ENCODE results near the gene HJV. TPM values are rescaled to one million over a fixed set of nuclear protein-coding genes. Genes with fewer than 3 reads are reported as not detected.

HJV gene
- total RNA-seq, 1 donor from 2014 or later = not detected

DNA sequence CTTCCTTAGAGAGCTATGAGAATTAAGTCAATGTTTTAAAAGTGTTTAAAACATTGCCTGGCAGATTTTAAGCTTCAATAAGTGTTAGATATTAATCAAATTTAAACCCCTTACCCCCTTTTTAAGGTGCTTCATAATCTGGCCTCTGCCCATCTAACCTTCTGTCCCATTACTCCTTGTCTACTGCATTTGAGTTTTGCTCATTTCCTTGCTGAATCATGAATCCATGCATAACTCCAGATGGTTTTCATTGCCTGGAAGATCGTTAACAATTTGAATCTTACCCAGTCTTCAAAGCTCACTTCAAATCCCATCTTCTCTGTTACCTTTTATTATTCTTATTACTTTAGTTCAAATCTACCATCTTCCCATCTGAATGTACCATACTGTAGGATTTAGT, 4.6 kb downstream of the HJV start:
- Mint-ChIP-seq H3K27ac (ENCODE audit: unreplicated experiment) (no peak overlapping the region), H3K9me3 (ENCODE audit: unreplicated experiment) (no peaks in the 10 kb centered on the region), H3K36me3 (ENCODE audit: unreplicated experiment) (no peaks in the 10 kb centered on the region), H3K4me1 (ENCODE audit: unreplicated experiment) (peaks cover 13% of the 10 kb centered on the region), H3K27me3 (ENCODE audit: unreplicated experiment) (peaks cover 52% of the 10 kb centered on the region), H3K4me3 (ENCODE audit: unreplicated experiment) (no peak overlapping the region)
- no peak for DNase-seq (ENCODE audit: extremely low spot score, unreplicated experiment)
- TF ChIP-seq, protein P1, sequence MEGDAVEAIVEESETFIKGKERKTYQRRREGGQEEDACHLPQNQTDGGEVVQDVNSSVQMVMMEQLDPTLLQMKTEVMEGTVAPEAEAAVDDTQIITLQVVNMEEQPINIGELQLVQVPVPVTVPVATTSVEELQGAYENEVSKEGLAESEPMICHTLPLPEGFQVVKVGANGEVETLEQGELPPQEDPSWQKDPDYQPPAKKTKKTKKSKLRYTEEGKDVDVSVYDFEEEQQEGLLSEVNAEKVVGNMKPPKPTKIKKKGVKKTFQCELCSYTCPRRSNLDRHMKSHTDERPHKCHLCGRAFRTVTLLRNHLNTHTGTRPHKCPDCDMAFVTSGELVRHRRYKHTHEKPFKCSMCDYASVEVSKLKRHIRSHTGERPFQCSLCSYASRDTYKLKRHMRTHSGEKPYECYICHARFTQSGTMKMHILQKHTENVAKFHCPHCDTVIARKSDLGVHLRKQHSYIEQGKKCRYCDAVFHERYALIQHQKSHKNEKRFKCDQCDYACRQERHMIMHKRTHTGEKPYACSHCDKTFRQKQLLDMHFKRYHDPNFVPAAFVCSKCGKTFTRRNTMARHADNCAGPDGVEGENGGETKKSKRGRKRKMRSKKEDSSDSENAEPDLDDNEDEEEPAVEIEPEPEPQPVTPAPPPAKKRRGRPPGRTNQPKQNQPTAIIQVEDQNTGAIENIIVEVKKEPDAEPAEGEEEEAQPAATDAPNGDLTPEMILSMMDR (IDR thresholded peaks at IDR 0.05) = no peak

DNA sequence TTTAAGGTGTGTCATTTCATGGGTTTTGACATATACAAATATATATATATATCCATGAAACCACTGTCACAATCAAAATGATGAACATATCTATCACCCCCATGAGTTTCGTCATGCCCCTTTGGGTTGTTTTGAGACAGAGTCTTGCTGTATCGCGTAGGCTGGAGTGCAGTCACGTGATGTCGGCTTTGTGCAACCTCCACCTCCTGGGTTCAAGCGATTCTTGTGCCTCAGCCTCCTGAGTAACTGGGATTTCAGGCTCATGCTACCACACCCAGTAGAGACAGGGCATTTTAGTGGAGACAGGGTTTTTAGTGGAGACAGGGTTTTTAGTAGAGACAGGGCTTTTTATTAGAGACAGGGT, 8.0 kb downstream of the HJV start:
- H3K27ac Mint-ChIP-seq (ENCODE audit: unreplicated experiment) = peak overlapping the region; percentile 8
- H3K27me3 Mint-ChIP-seq (ENCODE audit: unreplicated experiment) = peaks cover 23% of the 10 kb centered on the region
- H3K4me1 Mint-ChIP-seq (ENCODE audit: unreplicated experiment) = peaks cover 5% of the 10 kb centered on the region
- H3K9me3 Mint-ChIP-seq (ENCODE audit: unreplicated experiment) = no peaks in the 10 kb centered on the region
- TF ChIP-seq, protein P1 (IDR thresholded peaks at IDR 0.05) = no peak
- H3K4me3 Mint-ChIP-seq (ENCODE audit: unreplicated experiment) = no peak overlapping the region
- no peaks in the 10 kb centered on the region for H3K36me3 Mint-ChIP-seq (ENCODE audit: unreplicated experiment)
- DNase-seq (ENCODE audit: extremely low spot score, unreplicated experiment) = no peak

DNA sequence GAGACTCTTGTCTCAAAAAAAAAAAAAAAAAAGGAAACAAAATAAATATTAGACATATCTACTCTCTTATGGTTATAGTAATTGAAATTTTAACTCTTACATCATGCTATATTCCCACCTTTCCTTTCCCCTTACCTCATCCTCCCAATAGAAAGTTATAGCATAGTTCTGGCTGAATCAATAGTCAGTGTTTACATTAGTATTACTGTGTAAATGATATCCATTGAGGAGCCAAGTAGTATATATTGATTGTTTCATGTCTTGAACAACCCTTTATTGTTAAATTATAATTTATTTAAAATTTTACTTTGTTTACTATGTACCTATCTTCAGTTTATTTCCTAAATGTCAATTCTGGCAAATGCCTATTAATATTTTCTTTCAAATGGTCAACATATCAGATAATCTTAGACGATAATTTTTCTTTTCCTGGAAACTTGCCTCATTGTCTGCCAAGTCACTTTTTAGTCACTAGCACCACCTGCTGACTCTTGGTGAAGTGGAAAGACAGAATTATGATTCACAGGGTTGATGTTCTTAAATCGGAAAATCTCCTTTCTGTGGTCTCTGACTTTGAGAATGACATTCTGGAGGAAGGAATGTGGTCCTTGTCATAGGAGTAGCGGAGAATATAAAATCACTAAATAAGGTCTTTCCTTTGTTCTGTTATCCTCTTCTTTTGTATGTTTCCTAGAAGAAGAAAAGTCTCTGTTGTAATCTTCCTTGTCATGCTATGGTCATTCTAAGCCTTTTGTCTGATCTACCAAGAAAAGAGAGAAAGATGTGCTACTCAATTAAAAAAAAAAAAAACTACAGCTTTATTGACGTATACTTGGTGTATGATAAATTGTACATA, 8.6 kb downstream of the HJV start:
- H3K4me3 Mint-ChIP-seq (ENCODE audit: unreplicated experiment) = no peak overlapping the region

DNA sequence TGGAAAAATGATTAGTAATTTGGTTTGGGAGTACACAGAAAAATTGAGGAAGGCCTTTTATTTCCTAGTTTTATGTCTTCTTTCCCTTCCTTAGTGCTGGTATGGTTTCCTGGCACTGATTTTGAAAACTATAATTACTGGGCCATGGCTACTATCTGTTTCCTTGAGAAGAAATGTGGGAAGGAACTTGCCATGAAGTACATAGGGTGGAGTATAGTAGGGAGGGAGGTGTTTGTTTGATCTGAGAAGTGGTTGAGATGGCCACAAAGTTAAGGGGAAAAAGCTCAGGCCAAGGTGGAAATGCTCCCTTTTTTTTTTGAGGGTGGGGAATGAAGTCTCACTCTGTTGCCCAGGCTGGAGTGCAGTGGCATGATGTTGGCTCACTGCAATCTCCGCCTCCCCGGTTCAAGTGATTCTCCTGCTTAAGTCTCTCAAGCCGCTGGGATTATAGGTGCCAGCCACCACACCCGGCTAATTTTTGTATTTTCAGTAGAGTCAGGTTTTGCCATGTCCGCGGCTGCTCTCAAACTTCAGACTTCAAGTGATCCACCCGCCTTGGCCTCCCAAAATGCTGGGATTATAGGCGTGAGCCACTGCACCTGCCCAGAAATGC, 11.3 kb downstream of the HJV start:
- H3K27ac Mint-ChIP-seq (ENCODE audit: unreplicated experiment) = no peak overlapping the region
- H3K4me3 Mint-ChIP-seq (ENCODE audit: unreplicated experiment) = no peak overlapping the region
- peaks cover 10% of the 10 kb centered on the region for H3K4me1 Mint-ChIP-seq (ENCODE audit: unreplicated experiment)
- H3K9me3 Mint-ChIP-seq (ENCODE audit: unreplicated experiment) = no peaks in the 10 kb centered on the region
- TF ChIP-seq, protein P1 (IDR thresholded peaks at IDR 0.05) = no peak
- DNase-seq (ENCODE audit: extremely low spot score, unreplicated experiment) = no peak
- no peaks in the 10 kb centered on the region for H3K36me3 Mint-ChIP-seq (ENCODE audit: unreplicated experiment)
- H3K27me3 Mint-ChIP-seq (ENCODE audit: unreplicated experiment) = no peaks in the 10 kb centered on the region

More for the DNA sequence above, 8.6 kb downstream of the HJV start:
- Mint-ChIP-seq H3K36me3 (ENCODE audit: unreplicated experiment) (no peaks in the 10 kb centered on the region), H3K27me3 (ENCODE audit: unreplicated experiment) (peaks cover 17% of the 10 kb centered on the region), H3K4me1 (ENCODE audit: unreplicated experiment) (peaks cover 5% of the 10 kb centered on the region), H3K27ac (ENCODE audit: unreplicated experiment) (peak overlapping the region; percentile 8), H3K9me3 (ENCODE audit: unreplicated experiment) (no peaks in the 10 kb centered on the region)
- DNase-seq (ENCODE audit: extremely low spot score, unreplicated experiment) = no peak
- TF ChIP-seq, protein P1 (IDR thresholded peaks at IDR 0.05) = peak; percentile 87

GRCh38 chr1:146007489-146008133, 13.9 kb downstream of the HJV start:
- TF ChIP-seq, protein P1 (IDR thresholded peaks at IDR 0.05) = no peak
- no peaks in the 10 kb centered on the region for H3K27me3 Mint-ChIP-seq (ENCODE audit: unreplicated experiment)
- H3K4me3 Mint-ChIP-seq (ENCODE audit: unreplicated experiment) = no peak overlapping the region
- H3K36me3 Mint-ChIP-seq (ENCODE audit: unreplicated experiment) = no peaks in the 10 kb centered on the region
- H3K27ac Mint-ChIP-seq (ENCODE audit: unreplicated experiment) = no peak overlapping the region
- no peaks in the 10 kb centered on the region for H3K9me3 Mint-ChIP-seq (ENCODE audit: unreplicated experiment)
- DNase-seq (ENCODE audit: extremely low spot score, unreplicated experiment) = no peak
- peaks cover 6% of the 10 kb centered on the region for H3K4me1 Mint-ChIP-seq (ENCODE audit: unreplicated experiment)
